Measurements from ENCODE around the gene CHKA.

Gene CHKA

GRCh38 chr11:68012843-68013610, 108.2 kb downstream of the CHKA start:
- no peak for TF ChIP-seq JUND (IDR thresholded peaks at IDR 0.05; ENCODE audit: low read depth)
- DNase-seq (ENCODE audit: low read depth in 1 of 2, low spot score in 1 of 2) = peak; percentile 85 to 99
- in situ Hi-C loops (cut with HindIII; ENCODE audit: low pct_unique_long_range_greater_than_20kb, low sequenced_read_pairs) = no loop called here

GRCh38 chr11:68012044-68012842, 108.9 kb downstream of the CHKA start:
- no peak for TF ChIP-seq JUND (IDR thresholded peaks at IDR 0.05; ENCODE audit: low read depth)
- no peak for DNase-seq (ENCODE audit: low read depth in 1 of 2, low spot score in 1 of 2)
- in situ Hi-C loops (cut with HindIII; ENCODE audit: low pct_unique_long_range_greater_than_20kb, low sequenced_read_pairs) = no loop called here

GRCh38 chr11:68011051-68011943, 109.9 kb downstream of the CHKA start:
- TF ChIP-seq JUND (IDR thresholded peaks at IDR 0.05; ENCODE audit: low read depth) = no peak
- in situ Hi-C loops (cut with HindIII; ENCODE audit: low pct_unique_long_range_greater_than_20kb, low sequenced_read_pairs) = no loop called here
- no peak for DNase-seq (ENCODE audit: low read depth in 1 of 2, low spot score in 1 of 2)

- DNase-seq (ENCODE audit: low read depth in 1 of 2, low spot score in 1 of 2) = peak; percentile 40 to 93
- in situ Hi-C loops (cut with HindIII; ENCODE audit: low pct_unique_long_range_greater_than_20kb, low sequenced_read_pairs) = no loop called here
- no peak for TF ChIP-seq JUND (IDR thresholded peaks at IDR 0.05; ENCODE audit: low read depth)
Observed at GRCh38 chr11:68010090-68011041, 110.8 kb downstream of the CHKA start, which contains the start of gene ALDH3B1. ALDH3B1 (plus strand) TSS chr11:68010327; CDS start chr11:68015298, 4,971 bp downstream.

GRCh38 chr11:68009391-68010089, 111.6 kb downstream of the CHKA start:
- in situ Hi-C loops (cut with HindIII; ENCODE audit: low pct_unique_long_range_greater_than_20kb, low sequenced_read_pairs) = no loop called here
- no peak for TF ChIP-seq JUND (IDR thresholded peaks at IDR 0.05; ENCODE audit: low read depth)
- DNase-seq (ENCODE audit: low read depth in 1 of 2, low spot score in 1 of 2) = no peak

GRCh38 chr11:68008381-68009337, 112.5 kb downstream of the CHKA start:
- in situ Hi-C loops (cut with HindIII; ENCODE audit: low pct_unique_long_range_greater_than_20kb, low sequenced_read_pairs) = no loop called here
- peak in 1 of 2 experiments; percentile 66 for DNase-seq (ENCODE audit: low read depth in 1 of 2, low spot score in 1 of 2)
- no peak for TF ChIP-seq JUND (IDR thresholded peaks at IDR 0.05; ENCODE audit: low read depth)

GRCh38 chr11:68007498-68008380, 113.4 kb downstream of the CHKA start:
- in situ Hi-C loops (cut with HindIII; ENCODE audit: low pct_unique_long_range_greater_than_20kb, low sequenced_read_pairs) = no loop called here
- no peak for DNase-seq (ENCODE audit: low read depth in 1 of 2, low spot score in 1 of 2)
- TF ChIP-seq JUND (IDR thresholded peaks at IDR 0.05; ENCODE audit: low read depth) = no peak

- TF ChIP-seq JUND (IDR thresholded peaks at IDR 0.05; ENCODE audit: low read depth) = no peak
- in situ Hi-C loops (cut with HindIII; ENCODE audit: low pct_unique_long_range_greater_than_20kb, low sequenced_read_pairs) = no loop called here
- DNase-seq (ENCODE audit: low read depth in 1 of 2, low spot score in 1 of 2) = no peak
Observed at GRCh38 chr11:68006606-68007166, 114.5 kb downstream of the CHKA start.
